ENCODE measurements around the gene CSTB. TPM values are rescaled to one million over a fixed set of nuclear protein-coding genes. Genes with fewer than 3 reads are reported as not detected.

Gene CSTB
- total and polyA plus RNA-seq, 2 of the 8 experiments (the other 6 are each of a cell fraction or from before 2014, with no cell fraction given) = 53.8 to 64.1 TPM

- H2BK5ac ChIP-seq (ENCODE audit: low read depth, low read length) = no peak overlapping the region
- H3K4me1 ChIP-seq (replicated peaks in 1 of 4; ENCODE audit: control insufficient read depth in 3 of 4, insufficient read depth in 4 of 4, low read length in 3 of 4) = no peaks in the 10 kb centered on the region
- no peak overlapping the region for H3K4me3 ChIP-seq (ENCODE audit: extremely low read depth in 1 of 4, insufficient read depth in 2 of 4, low read depth in 3 of 4, low read length in 4 of 4)
- no peak overlapping the region for H3K27ac ChIP-seq (ENCODE audit: low read depth, low read length)
- no peak overlapping the region for H3K4me2 ChIP-seq (ENCODE audit: insufficient read depth in 1 of 2, low read depth in 2 of 2, low read length in 2 of 2)
- peaks cover 0 to 15% of the 10 kb centered on the region in 2 experiments for H4K20me1 ChIP-seq (replicated peaks in 1 of 2; ENCODE audit: control insufficient read depth in 1 of 2, insufficient read depth in 2 of 2, low read length in 2 of 2)
- no peak overlapping the region for H2AFZ ChIP-seq (ENCODE audit: low read length)
- no peaks in the 10 kb centered on the region for H3K79me1 ChIP-seq (ENCODE audit: low read depth, low read length)
- H2BK12ac ChIP-seq (ENCODE audit: low read depth, low read length) = no peak overlapping the region
- H3K56ac ChIP-seq (replicated peaks; ENCODE audit: insufficient read length, low read depth, low read length) = no peak overlapping the region
- no peak overlapping the region for H2AK5ac ChIP-seq (ENCODE audit: low read depth, low read length)
- H3K36me3 ChIP-seq (ENCODE audit: control insufficient read depth in 2 of 4, insufficient read depth in 4 of 4, low read length in 3 of 4) = peaks cover 5 to 29% (median 12%) of the 10 kb centered on the region in 4 experiments; a peak in 7 of 8 replicates
- H4K5ac ChIP-seq (ENCODE audit: insufficient read length, low read depth, low read length) = no peak overlapping the region
- DNase-seq (ENCODE audit: low read depth in 1 of 2, low spot score in 2 of 2) = no peak
- no peaks in the 10 kb centered on the region for H3K23me2 ChIP-seq (ENCODE audit: low read depth, low read length)
- H3K79me2 ChIP-seq (ENCODE audit: control insufficient read depth in 1 of 2, insufficient read depth in 2 of 2, low read length in 2 of 2) = no peaks in the 10 kb centered on the region
- H2BK15ac ChIP-seq (ENCODE audit: low read length) = no peak overlapping the region
- peak overlapping the region; percentile 14; the same call in 1 of the 2 replicates for H4K8ac ChIP-seq (ENCODE audit: extremely low read depth, insufficient read depth, low read length)
- no peak overlapping the region for H3K9ac ChIP-seq (replicated peaks in 1 of 4; ENCODE audit: extremely low read depth in 1 of 4, low read depth in 3 of 4, low read length in 3 of 4)
- no peak overlapping the region for H2BK120ac ChIP-seq (replicated peaks; ENCODE audit: low read depth, low read length)
- H3K4ac ChIP-seq (replicated peaks; ENCODE audit: insufficient read length, low read depth, low read length) = no peak overlapping the region
- ChIA-PET CTCF (ENCODE audit: partially characterized antibody) (interaction anchor here (0.6 kb wide), 1 partner anchor 282 kb away, joined by 5 read pairs; no protein-coding TSS in a partner anchor), POLR2A (ENCODE audit: partially characterized antibody) (interaction anchor here (0.5 to 2.5 kb wide), 6 partner anchors 10 to 233 kb away, joined by 3 to 7 read pairs (median 4); no protein-coding TSS in a partner anchor)
- H4K91ac ChIP-seq (replicated peaks; ENCODE audit: insufficient read length, low read length) = no peak overlapping the region
- H3K23ac ChIP-seq (ENCODE audit: insufficient read length) = no peak overlapping the region
- no peaks in the 10 kb centered on the region for H3K27me3 ChIP-seq (replicated peaks in 1 of 4; ENCODE audit: control insufficient read depth in 3 of 4, extremely low read depth in 1 of 4, insufficient read depth in 3 of 4, low read length in 3 of 4)
- 86% methylated on average over 10 of the region's 10 CpGs; no CpG with 5 or more reads in 1 of the 2 experiments for WGBS, 2 experiments (ENCODE audit: extremely low coverage in 1 of 2, insufficient coverage in 1 of 2, insufficient read length in 1 of 2, insufficient replicate concordance in 2 of 2, low coverage in 1 of 2, low lambda C conversion rate in 2 of 2, missing lambda C conversion rate in 1 of 2)
- FAIRE-seq = no peak
- H2BK20ac ChIP-seq (ENCODE audit: low read length) = no peak overlapping the region
- no peak overlapping the region for H3K14ac ChIP-seq (ENCODE audit: insufficient read length)
- no peak overlapping the region for H3K18ac ChIP-seq (ENCODE audit: extremely low read depth, low read length)
- H3K9me3 ChIP-seq (ENCODE audit: insufficient read depth in 2 of 2, low read depth in 1 of 2, low read length in 1 of 2) = no peaks in the 10 kb centered on the region
- no peak for TF ChIP-seq RBBP5 (IDR thresholded peaks at IDR 0.05; ENCODE audit: borderline replicate concordance, low read depth, low read length)
- no peak for TF ChIP-seq CHD2 (IDR thresholded peaks at IDR 0.05; ENCODE audit: low read length)
- TF ChIP-seq CTBP2 (IDR thresholded peaks at IDR 0.05; ENCODE audit: borderline replicate concordance, insufficient read depth, insufficient read length, low read length) = no peak
- no peak for TF ChIP-seq RAD21 (IDR thresholded peaks at IDR 0.05 in 1 of 2, conservative IDR thresholded peaks at IDR 0.05 in 1 of 2; ENCODE audit: low read depth in 2 of 2, low read length in 2 of 2)
- no peak for TF ChIP-seq FOSL1 (IDR thresholded peaks at IDR 0.05; ENCODE audit: insufficient read depth, low read depth, low read length)
- TF ChIP-seq EP300 (IDR thresholded peaks at IDR 0.05; ENCODE audit: borderline replicate concordance in 1 of 2, low read depth in 2 of 2, low read length in 2 of 2) = no peak
- no peak for TF ChIP-seq ATF3 (IDR thresholded peaks at IDR 0.05; ENCODE audit: insufficient read depth, low read depth, low read length)
- TF ChIP-seq SUZ12 (IDR thresholded peaks at IDR 0.05; ENCODE audit: low read length) = no peak
- TF ChIP-seq RXRA (IDR thresholded peaks at IDR 0.05; ENCODE audit: insufficient read depth, low read depth, low read length) = no peak
- TF ChIP-seq PHF8 (conservative IDR thresholded peaks at IDR 0.05; ENCODE audit: low read depth, low read length) = no peak
- no peak for TF ChIP-seq SIRT6 (IDR thresholded peaks at IDR 0.05; ENCODE audit: low read length)
- TF ChIP-seq GABPA (IDR thresholded peaks at IDR 0.05; ENCODE audit: borderline replicate concordance, insufficient read depth, low read length) = no peak
Observed at GRCh38 chr21:43758811-43759210, 17.3 kb downstream of the CSTB start.
